DOHH2 (cell line): Measurements from ENCODE around the gene GJB6.

Source experiments
- CTCF ChIP-seq: fragments of 200-600 bp; sonication (generic); IDR thresholded peaks from one replicate; pipeline ENCODE4 v1.5.1; 2014; ENCODE audit warnings: antibody characterized with exemption, mild to moderate bottlenecking, low read depth, low read length; ENCODE audit not compliant: poor library complexity, severe bottlenecking
- EZH2phosphoT487 ChIP-seq: fragments of 200-600 bp; sonication (generic); IDR thresholded peaks from 2 replicates; pipeline ENCODE4 v1.6.1; 2017; ENCODE audit warnings: borderline replicate concordance, mild to moderate bottlenecking, antibody characterized with exemption, low read length, moderate library complexity, mixed read lengths

GRCh38 chr13:20185366-20186056 lies 46.6 kb downstream of the GJB6 start:
- TF ChIP-seq CTCF (no peak), EZH2phosphoT487 (no peak)
